C1 segment of cervical spinal cord (tissue), 14 donors: ENCODE results near the gene ZCWPW1.
"Not testable (repeated sequence)": the region's sequence is repeated elsewhere in the genome, so short reads cannot be mapped to it uniquely, and the experiment has no call there.

Experiments used
- DNase-seq, 14 donors: peaks; one replicate each; lab custom pipeline; 2025; lab: John Stamatoyannopoulos, UW

The ZCWPW1 gene

GRCh38 chr7:100455206-100455605 is 26.7 kb upstream of the ZCWPW1 start:
- DNase-seq: no peak

- DNase-seq: not testable (repeated sequence)
Measured at GRCh38 chr7:100453854-100454253, 25.4 kb upstream of the ZCWPW1 start.

GRCh38 chr7:100452513-100452912 is 24.0 kb upstream of the ZCWPW1 start:
- DNase-seq: no peak

- DNase-seq: no peak
Measured at GRCh38 chr7:100449190-100449795, 20.8 kb upstream of the ZCWPW1 start.

GRCh38 chr7:100447363-100447762 is 18.9 kb upstream of the ZCWPW1 start:
- not testable (repeated sequence) for DNase-seq

GRCh38 chr7:100446040-100446439 is 17.5 kb upstream of the ZCWPW1 start:
- DNase-seq: no peak

- DNase-seq: peak in 1 of 14 donors; percentile 30
Measured at GRCh38 chr7:100444311-100445278, 16.1 kb upstream of the ZCWPW1 start.

- no peak for DNase-seq
Measured at GRCh38 chr7:100443096-100443840, 14.8 kb upstream of the ZCWPW1 start.

- no peak for DNase-seq
Measured at GRCh38 chr7:100441641-100442535, 13.4 kb upstream of the ZCWPW1 start.

- not testable (repeated sequence) for DNase-seq
Measured at GRCh38 chr7:100439244-100439643, 10.7 kb upstream of the ZCWPW1 start.

GRCh38 chr7:100438731-100439130 is 10.2 kb upstream of the ZCWPW1 start:
- DNase-seq: not testable (repeated sequence)

- no peak for DNase-seq
Measured at GRCh38 chr7:100438172-100438571, 9.7 kb upstream of the ZCWPW1 start.

GRCh38 chr7:100437150-100438100 is 8.9 kb upstream of the ZCWPW1 start:
- DNase-seq: no peak

- peak in 6 of 14 donors; percentile 26 to 64 (median 55) for DNase-seq
Measured at GRCh38 chr7:100435401-100436304, 7.2 kb upstream of the ZCWPW1 start.

GRCh38 chr7:100434297-100435144 is 6.0 kb upstream of the ZCWPW1 start:
- DNase-seq: no peak

- no peak for DNase-seq
Measured at GRCh38 chr7:100433592-100434296, 5.2 kb upstream of the ZCWPW1 start.

- no peak for DNase-seq
Measured at GRCh38 chr7:100433276-100433591, 4.7 kb upstream of the ZCWPW1 start.
